Measurements from ENCODE around the gene DDX17. TPM values are rescaled to one million over a fixed set of nuclear protein-coding genes. Genes with fewer than 3 reads are reported as not detected.

Gene DDX17
- total RNA-seq, 6 donors from 2014 or later = 428 to 2,078 (median 621) TPM

DNA sequence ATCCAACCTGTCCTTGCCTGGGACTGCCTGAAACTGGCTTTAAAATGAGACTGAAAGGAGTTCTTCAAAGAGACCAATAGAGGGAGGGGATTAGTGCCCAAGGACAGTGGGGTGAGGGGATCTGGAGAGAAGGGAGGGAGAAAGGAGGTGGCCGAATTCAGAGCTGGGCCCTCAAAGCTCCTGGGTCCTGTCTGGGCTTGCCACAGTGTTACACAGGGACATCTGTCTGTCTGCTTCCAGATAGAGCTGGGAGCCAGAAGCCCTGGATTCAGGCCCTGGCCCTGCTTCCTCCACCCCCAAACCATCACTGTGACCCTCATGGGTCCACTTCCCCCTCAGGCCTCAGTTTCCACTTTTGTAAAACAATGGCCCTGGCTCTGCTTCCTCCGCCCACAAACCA, 54.7 kb downstream of the DDX17 start:
- no peak for TF ChIP-seq EP300 (IDR thresholded peaks at IDR 0.05)
- no peak for TF ChIP-seq POLR2A (IDR thresholded peaks at IDR 0.05)
- TF ChIP-seq, protein P1, sequence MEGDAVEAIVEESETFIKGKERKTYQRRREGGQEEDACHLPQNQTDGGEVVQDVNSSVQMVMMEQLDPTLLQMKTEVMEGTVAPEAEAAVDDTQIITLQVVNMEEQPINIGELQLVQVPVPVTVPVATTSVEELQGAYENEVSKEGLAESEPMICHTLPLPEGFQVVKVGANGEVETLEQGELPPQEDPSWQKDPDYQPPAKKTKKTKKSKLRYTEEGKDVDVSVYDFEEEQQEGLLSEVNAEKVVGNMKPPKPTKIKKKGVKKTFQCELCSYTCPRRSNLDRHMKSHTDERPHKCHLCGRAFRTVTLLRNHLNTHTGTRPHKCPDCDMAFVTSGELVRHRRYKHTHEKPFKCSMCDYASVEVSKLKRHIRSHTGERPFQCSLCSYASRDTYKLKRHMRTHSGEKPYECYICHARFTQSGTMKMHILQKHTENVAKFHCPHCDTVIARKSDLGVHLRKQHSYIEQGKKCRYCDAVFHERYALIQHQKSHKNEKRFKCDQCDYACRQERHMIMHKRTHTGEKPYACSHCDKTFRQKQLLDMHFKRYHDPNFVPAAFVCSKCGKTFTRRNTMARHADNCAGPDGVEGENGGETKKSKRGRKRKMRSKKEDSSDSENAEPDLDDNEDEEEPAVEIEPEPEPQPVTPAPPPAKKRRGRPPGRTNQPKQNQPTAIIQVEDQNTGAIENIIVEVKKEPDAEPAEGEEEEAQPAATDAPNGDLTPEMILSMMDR (IDR thresholded peaks at IDR 0.05) = no peak
- TF ChIP-seq POLR2AphosphoS5 (IDR thresholded peaks at IDR 0.05) = no peak
- Histone ChIP-seq H3K27ac (no peak overlapping the region), H3K4me1 (peaks cover 15 to 22% (median 18%) of the 10 kb centered on the region in 4 donors), H3K27me3 (peaks cover 3 to 34% (median 22%) of the 10 kb centered on the region in 4 donors), H3K4me3 (no peak overlapping the region), H3K9me3 (no peaks in the 10 kb centered on the region), H3K36me3 (no peaks in the 10 kb centered on the region)
- no peak for DNase-seq
- ATAC-seq (ENCODE audit: low FRiP score in 2 of 2) = no peak
- 81 to 91% methylated on average over 2 of the region's 2 CpGs for WGBS, 2 donors

DNA sequence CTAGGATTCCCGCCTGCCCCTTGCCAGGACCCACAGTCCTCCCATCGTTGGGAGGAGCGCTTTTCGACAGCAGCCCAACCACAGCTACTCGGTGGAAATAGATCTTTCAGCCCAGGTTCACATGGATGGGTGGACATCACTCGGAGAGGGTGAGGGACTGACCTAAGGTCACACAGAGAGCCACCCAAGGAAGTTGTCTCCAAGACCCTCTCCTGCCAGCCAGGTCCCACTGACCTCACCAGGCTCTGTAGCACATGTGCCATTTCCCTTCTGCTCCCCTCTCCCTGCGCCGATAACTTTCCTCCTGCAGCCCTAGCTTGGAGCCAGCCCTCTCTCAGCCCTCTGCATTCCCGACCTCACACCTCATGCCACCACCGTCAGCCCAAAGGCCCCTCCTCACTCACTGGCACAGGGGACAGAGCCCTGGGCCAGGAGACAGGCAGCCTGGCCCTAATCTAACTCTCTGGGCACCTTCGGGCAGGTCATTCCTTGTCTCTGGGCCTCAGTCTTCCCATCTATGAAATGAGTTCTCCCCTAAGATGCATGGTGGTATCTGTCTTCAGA, 55.8 kb downstream of the DDX17 start:
- TF ChIP-seq, protein P1 (IDR thresholded peaks at IDR 0.05) = no peak
- TF ChIP-seq EP300 (IDR thresholded peaks at IDR 0.05) (no peak), POLR2AphosphoS5 (IDR thresholded peaks at IDR 0.05) (no peak), POLR2A (IDR thresholded peaks at IDR 0.05) (no peak)
- no peaks in the 10 kb centered on the region for H3K36me3 ChIP-seq
- H3K4me1 ChIP-seq = peaks cover 7 to 12% (median 9%) of the 10 kb centered on the region in 4 donors
- H3K27me3 ChIP-seq = peaks cover 0 to 23% (median 12%) of the 10 kb centered on the region in 4 donors
- H3K27ac ChIP-seq = no peak overlapping the region
- H3K4me3 ChIP-seq = no peak overlapping the region
- H3K9me3 ChIP-seq = no peaks in the 10 kb centered on the region
- 45 to 62% methylated on average over 9 to 11 of the region's 11 CpGs for WGBS, 2 donors
- ATAC-seq (ENCODE audit: low FRiP score in 2 of 2) (no peak), DNase-seq (no peak)

DNA sequence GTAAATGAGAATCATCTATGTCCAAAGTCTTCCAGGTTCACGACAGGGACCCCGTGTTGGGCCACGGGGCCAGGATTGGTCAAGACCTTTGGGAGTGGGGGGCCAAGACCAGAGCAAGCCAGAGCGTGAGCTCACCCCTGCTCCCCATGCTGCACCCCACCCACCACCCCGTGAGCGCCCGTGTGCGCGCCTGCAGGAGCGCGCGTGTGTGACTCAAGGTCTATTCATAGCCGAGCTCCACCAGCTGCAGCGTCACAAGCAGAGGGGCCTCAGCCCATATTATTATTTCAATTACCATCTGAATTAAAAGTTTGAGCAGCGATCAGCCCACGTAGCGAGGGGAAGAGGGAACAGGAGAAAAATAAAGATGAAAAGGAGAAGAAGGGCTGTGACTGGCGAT, 56.3 kb downstream of the DDX17 start:
- H3K36me3 ChIP-seq = no peaks in the 10 kb centered on the region
- TF ChIP-seq, protein P1 (IDR thresholded peaks at IDR 0.05) = no peak
- no peak for TF ChIP-seq EP300 (IDR thresholded peaks at IDR 0.05)
- no peak for TF ChIP-seq POLR2A (IDR thresholded peaks at IDR 0.05)
- no peak for TF ChIP-seq POLR2AphosphoS5 (IDR thresholded peaks at IDR 0.05)
- peaks cover 0 to 20% (median 8%) of the 10 kb centered on the region in 4 donors for H3K27me3 ChIP-seq
- ATAC-seq (ENCODE audit: low FRiP score in 2 of 2) (no peak), DNase-seq (peak in 1 of 2 donors; percentile 56)
- H3K9me3 ChIP-seq = no peaks in the 10 kb centered on the region
- no peak overlapping the region for H3K27ac ChIP-seq
- no peak overlapping the region for H3K4me3 ChIP-seq
- peaks cover 5 to 8% (median 6%) of the 10 kb centered on the region in 4 donors for H3K4me1 ChIP-seq
- WGBS, 2 donors = 76 to 81% methylated on average over 18 of the region's 18 CpGs

DNA sequence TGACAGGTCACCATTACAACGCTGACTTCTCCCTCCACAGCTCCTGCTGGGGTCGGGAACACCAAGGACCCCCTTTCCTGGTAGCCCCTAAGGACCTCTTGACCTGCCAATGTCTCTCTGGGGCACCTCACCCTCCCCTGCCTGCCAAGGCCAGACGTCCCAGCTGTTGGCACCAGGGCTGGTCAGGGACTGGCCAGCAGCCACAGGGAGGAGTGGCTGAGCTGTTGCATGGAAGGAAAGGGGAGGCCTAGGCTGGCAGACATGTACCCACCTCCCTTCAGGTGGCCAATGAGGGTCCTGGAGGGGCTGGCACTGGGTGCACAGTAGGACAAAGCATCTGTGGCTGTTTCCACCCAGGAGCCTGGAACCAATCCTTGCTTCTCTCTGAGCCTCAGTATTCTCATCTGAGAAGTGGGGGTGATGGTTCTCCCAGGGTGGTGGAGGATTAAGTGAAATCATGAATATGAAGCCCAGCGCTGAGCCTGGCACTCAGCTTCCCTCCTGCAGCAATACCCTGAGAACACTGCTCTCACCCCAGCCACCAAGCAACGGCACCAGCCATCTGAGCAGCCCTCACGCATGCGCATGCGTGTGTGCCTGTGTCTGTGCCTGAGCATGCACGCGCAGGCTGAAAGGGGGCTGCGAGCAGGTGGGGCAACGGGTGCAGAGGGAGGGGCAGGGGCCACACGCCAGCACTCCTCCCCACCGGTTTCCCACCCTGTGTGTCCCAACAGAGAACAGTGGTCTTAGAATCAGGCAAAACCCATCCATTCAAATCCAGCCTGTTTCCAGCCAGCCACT, 57.0 kb downstream of the DDX17 start:
- H3K9me3 ChIP-seq = no peaks in the 10 kb centered on the region
- WGBS, 2 donors = 76 to 87% methylated on average over 11 to 14 of the region's 14 CpGs
- no peak overlapping the region for H3K4me3 ChIP-seq
- TF ChIP-seq POLR2A (IDR thresholded peaks at IDR 0.05) = no peak
- TF ChIP-seq, protein P1 (IDR thresholded peaks at IDR 0.05) = no peak
- no peak for TF ChIP-seq EP300 (IDR thresholded peaks at IDR 0.05)
- TF ChIP-seq POLR2AphosphoS5 (IDR thresholded peaks at IDR 0.05) = no peak
- peaks cover 0 to 2% (median under 1%) of the 10 kb centered on the region in 4 donors for H3K4me1 ChIP-seq
- peaks cover 0 to 14% (median 2%) of the 10 kb centered on the region in 4 donors for H3K27me3 ChIP-seq
- ATAC-seq (ENCODE audit: low FRiP score in 2 of 2) (no peak), DNase-seq (peak in 1 of 2 donors; percentile 46)
- no peak overlapping the region for H3K27ac ChIP-seq
- H3K36me3 ChIP-seq = no peaks in the 10 kb centered on the region

Measured in upper lobe of left lung (tissue), 6 donors.